Liver (tissue), 3 donors: Measurements from ENCODE around the gene NOCT.

Experiments
- CTCF ChIP-seq: fragments of 150-350 bp; IDR thresholded peaks from 2 replicates; pipeline ENCODE4 v1.5.1; 2017; ENCODE audit warnings: improper control_type of control experiment, low read depth, low read length; ENCODE audit not compliant: missing input control
- MAX ChIP-seq: IDR thresholded peaks from 2 replicates; pipeline ENCODE4 v1.6.1; 2016; ENCODE audit warnings: antibody characterized with exemption
- NR2F2 ChIP-seq: IDR thresholded peaks from 2 replicates; pipeline ENCODE4 v1.6.1; 2016; ENCODE audit warnings: antibody characterized with exemption
- SP1 ChIP-seq: IDR thresholded peaks from 2 replicates; pipeline ENCODE4 v1.6.1; 2018; ENCODE audit warnings: antibody characterized with exemption, mild to moderate bottlenecking
- donor health status: healthy.
- donor health status: healthy.

- TF ChIP-seq CTCF, result no peak
- TF ChIP-seq NR2F2, result no peak
- TF ChIP-seq MAX, result no peak
- peak; percentile 23 for TF ChIP-seq SP1
Observed at GRCh38 chr4:139011225-139011950, 4.2 kb upstream of the NOCT start.
